GM21576 (cell line): ENCODE data around the gene TCTN3.
A peak's percentile ranks its signal among the peaks of the same experiment; 100 is the strongest.
"Not testable (repeated sequence)": the region's sequence is repeated elsewhere in the genome, so short reads cannot be mapped to it uniquely, and the experiment has no call there.

Source experiments
- ATAC-seq: cut with Tn5 transposase; IDR thresholded peaks from one replicate; pipeline ENCODE4 v1.9.1; 2021; ENCODE audit warnings: mild to moderate bottlenecking, moderate library complexity; ENCODE audit not compliant: unreplicated experiment

TCTN3 gene

DNA sequence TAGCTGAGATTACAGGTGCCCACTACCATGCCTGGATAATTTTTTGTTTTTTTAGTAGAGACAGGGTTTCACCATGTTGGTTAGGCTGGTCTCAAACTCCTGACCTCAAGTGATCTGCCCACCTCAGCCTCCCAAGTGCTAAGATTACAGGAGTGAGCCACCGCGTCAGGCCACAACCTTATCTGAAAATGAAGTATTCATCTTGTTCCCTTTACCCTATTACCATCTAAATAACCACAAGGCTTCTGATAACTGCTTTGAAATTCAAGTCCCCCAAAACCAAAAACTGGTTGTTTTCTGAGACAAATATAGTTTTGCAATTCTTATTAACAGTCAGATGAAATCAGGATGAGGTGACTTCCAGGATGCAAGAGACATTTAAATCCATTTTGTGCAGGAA lies 2.4 kb downstream of the TCTN3 start:
- ATAC-seq: no peak

DNA sequence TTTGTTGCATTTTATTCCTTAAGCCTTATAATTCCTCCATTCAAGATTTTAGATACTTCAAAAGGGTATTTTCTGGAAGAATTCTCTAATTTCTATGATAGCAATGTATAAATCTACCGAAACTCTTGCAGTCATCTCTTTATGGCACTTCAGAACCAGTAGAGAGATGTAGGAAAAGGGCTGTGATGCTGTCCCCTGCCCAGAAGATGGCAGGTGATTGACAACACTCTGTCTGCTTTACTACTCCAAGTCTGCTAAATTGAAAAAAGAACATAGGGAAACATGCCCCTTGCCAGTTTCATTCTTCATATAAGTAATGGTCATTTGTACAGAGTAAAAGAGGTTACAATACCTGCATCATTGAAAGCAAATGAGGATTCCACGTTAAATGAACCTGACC lies 5.1 kb downstream of the TCTN3 start:
- ATAC-seq: no peak

DNA sequence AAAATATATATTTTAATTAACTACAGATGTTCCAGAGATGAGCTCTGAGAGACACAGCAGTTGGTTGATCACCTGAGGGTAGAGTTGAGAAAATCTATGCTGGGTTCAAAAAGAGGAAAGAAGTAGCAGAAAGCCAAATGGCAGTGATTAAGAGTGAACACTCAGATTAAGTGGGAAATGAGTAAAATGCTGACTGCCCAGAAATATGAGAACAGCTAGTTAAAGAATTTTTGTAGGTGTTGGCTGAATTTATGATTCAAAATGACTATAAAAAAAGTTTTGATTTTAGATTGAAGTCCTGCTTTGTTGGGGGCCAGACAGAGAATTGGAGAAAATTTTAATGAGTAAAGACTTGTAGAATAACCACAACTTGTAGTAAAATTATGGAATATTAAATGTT lies 9.8 kb downstream of the TCTN3 start:
- no peak for ATAC-seq

DNA sequence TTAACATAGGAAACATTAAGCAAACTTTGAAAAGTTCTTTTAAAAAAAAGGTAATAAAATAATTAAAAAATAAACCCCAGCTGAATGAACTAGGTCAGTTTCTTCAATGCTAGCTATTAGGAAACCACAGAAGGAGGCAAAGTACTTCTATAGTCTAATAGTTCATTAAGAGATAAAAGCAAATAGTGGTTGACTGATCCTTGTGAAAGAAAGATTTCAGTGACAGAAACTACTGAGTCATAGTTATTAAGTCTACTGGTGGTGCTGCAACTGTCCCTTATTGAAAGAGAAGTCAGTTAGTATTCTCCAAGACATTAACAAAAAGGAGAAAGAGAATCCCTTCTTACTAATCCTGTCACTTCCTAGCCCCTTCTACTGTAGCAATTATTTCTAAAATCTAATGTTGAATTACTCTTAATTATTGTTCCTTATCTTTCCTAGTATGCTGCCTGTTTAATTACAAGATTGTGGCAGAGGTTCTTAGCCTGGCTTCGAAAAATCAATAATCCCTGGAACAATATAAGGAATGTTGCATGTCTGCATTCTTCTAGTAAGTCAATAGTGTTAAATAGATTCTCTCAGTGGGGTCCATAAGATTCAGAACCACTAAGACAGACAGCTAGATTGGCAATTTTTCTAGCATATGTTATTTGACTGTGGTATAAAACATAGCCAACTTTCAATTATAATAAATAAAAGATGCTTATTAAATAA lies 18.2 kb downstream of the TCTN3 start:
- ATAC-seq: no peak

DNA sequence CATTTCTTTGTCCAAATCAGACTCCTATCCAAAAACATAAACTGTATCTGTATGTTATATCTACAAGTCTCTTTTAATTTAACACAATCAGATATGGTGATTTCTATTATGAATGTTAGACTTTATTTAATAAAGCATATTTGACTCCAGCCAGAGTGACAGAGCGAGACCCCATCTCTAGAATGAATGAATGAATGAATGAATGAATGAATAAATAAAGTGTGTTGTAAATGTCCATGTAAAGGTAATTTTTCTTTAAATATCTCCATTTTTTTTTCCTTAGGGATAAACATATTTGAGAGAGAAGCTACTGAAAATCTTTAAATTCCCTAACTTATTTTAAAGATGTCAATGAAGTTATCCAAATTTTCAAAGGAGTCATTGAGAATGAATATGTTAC lies 19.1 kb downstream of the TCTN3 start:
- no peak for ATAC-seq

DNA sequence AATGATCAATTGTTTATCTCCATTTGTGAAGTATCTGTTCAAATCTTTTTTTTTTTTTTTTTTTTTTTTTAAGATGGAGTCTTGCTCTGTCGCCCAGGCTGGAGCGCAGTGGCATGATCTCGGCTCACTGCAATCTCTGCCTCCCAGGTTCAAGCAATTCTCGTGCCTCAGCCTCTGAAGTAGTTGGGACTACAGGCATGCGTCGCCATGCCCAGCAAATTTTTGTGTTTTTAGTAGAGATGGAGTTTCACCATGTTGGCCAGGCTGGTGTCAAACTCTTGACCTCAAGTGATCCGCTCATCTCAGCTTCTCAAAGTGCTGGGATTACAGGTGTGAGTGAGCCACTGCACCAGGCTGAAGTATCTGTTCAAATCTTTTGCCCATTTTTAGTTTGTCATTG lies 21.1 kb downstream of the TCTN3 start:
- ATAC-seq: not testable (repeated sequence)

DNA sequence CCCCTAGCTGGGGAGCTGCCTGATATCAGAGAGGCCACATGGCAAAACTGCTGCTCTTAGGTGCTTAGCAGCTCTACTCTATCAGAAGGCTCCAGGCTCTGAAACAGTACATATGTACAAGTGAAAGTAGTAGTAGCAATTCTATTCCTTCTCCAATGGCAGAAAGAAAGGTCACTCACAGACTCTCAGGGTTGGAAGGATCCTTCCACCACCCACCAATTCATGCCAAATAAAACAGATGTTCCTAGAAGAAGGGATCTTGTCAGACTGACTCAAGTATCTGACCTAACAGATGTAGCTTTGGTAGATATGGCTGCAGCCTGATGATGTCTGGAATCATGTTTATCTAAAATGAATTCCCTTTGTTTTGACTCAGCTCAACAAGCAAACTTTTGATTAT lies 29.2 kb downstream of the TCTN3 start:
- ATAC-seq: no peak

DNA sequence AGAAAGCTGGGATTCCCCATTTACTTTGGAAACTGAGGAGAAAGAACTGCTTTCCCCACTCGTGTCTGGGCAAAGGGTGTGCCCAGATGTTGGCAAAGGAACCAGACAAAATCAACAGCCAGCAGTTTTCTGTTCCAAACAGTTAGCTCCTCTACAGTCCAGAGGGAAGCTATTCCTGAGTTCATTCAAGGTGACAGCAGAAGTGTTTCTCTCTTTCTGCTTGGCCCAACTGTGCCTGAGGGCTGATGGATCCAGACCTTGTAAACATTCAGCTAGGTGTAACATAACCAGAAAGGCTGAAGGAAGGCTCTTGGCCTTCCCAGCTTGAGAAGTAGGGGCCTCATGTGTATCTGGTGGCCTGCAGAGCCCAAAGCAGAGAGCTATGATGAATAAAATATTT lies 30.2 kb downstream of the TCTN3 start:
- ATAC-seq: no peak

DNA sequence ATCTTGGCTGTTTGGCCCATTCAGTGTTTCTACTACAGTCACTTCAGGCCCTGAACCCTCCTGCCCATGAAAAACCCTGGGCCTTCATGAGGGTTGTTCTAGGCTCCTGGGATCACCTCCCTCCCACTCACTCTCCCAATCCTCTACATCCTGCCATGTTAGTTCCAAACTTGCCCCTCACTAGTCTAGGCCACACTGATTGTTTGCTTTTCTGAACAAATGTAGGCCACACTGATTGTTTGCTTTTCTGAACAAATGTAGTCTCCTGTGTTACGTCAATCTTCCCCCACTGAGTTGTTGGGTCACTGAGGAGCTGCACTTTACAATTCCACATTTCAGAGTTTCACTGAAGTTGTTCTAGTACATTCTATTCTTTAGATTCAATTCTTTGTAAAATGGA lies 31.9 kb downstream of the TCTN3 start:
- ATAC-seq: no peak

DNA sequence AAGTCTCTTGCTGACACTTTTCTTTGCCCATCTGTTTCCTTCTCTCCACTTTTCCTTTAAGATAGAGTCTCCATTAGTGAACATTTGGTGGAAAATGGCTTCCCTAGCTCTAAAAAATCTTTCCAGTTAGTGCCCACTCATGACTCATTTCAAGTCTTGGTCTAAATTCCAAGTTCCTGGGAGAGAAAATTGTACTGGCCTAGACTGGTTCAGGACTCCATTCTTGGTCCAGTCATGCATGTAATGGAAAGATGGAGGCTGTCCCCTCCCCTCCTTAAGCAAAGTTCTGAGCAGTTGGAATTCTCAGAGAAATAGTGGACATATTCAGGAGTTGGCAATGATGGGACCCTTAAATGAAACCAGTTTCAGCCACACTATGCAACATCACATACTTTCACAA lies 33.4 kb downstream of the TCTN3 start:
- ATAC-seq: no peak

DNA sequence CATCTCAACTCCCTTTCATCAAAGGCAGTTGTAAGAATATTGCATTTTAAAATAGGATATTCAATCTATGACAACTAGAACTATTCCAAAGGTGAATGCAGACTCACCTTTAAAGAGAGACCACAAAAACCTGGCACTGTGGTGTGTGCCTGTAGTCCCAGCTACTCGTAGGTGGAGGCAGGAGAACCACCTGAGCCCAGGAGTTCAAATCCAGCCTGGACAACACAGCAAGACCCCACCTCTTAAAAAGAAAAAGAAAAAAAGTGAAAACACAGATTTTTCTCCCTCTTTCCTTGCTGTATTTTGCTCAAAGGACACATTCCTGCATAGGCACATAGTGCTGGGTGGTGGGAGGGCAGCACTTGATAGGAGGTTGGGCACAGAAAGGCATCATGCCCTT lies 36.5 kb downstream of the TCTN3 start:
- ATAC-seq: no peak

DNA sequence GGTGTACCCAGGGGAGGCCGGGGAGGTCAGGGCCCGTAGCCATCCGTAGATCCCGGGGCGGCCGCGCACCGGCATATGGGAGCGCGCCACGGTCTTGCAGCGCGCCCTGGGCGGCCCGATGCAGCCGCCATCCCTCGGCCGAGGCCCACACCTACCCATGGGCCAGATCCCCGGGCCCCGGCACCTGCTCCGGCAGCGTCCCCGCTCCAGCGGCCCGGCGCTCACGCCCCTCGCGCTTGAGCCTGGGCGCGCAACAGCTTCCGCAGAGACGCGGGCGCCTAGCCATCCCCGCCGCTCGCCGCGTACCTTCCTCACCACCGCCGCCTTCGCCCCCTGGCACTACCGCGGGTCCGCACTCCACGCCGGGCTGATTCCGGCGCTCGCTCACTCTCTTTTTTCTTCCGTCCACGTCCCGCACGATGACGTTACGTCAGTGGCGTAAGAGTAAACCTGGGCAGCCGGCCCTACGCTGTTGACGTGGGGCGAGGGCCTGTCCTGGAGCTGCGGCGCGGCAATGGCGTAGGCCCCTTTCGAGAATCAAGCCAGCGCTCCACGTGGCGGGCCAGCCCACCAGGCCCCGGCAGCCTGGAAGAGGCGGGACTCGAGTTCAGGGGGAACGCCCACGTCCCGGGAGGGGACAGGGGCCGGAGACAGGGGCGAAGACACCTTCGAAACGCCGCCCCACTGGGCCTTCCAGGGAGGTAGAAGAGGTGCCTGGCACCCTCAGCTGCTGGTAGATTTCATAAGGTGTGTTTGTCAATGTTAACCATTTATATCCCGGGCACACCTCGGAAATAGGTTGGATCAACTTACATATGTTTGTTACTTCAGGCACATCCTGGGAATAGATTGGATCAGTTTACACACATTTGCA lies 37.2 kb downstream of the TCTN3 start, which contains the start of gene ALDH18A1:
Gene ALDH18A1 (minus strand): TSS at position 421 of the 874 bp plus-strand sequence. CDS start 3,334 bp downstream, outside the sequence.
- ATAC-seq: peak; percentile 83

DNA sequence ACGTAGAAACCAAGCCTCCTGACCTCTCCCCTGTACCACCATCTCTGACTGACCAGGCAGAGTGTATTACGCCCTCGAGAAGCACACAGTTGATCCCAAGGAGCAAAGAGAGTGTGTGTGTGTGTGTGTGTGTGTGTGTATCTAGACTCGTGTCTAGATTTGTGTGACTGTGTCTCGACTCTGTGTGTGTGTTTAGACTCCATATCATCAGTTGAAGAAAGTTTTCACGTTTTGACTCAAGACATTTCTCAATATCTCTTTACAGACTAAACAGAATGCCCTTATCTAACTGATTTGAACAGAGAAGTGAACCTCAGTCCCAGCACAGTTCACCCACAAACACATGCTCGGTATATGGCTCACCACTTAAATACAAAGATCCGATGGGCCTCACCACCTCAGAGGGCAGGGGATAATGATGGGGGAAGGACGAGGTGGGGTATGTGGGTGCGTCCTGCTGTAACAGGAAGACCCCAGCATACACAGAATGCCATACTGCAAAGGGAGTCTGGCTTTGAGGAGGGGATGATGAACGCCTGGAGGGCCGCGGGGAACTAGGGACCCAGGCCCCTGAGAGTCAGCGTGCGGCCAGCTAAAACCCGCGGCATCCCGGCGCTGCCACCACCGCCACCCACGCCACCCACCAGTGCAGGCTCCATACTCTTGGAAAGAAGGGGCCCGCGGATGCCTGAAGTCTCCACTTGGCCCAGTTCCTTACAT lies 38.0 kb downstream of the TCTN3 start:
- peak; percentile 18 for ATAC-seq

DNA sequence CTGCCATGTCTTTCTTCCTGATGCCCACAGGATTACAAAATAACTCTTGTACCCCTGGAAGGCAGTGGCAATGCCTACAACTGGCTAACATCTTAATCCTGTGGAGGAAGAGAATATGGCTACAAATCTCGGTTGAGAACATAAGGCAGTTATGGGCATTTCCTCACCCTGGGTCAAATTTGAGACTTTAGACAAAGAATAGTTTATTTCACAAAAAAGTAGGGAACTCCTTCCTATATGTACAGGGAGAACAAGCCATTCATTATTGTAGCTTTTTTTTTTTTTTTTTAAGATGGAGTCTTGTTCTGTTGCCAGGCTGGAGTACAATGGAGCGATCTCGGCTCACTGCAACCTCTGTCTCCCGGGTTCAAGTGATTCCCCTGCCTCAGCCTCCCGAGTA lies 39.8 kb downstream of the TCTN3 start:
- ATAC-seq: no peak

DNA sequence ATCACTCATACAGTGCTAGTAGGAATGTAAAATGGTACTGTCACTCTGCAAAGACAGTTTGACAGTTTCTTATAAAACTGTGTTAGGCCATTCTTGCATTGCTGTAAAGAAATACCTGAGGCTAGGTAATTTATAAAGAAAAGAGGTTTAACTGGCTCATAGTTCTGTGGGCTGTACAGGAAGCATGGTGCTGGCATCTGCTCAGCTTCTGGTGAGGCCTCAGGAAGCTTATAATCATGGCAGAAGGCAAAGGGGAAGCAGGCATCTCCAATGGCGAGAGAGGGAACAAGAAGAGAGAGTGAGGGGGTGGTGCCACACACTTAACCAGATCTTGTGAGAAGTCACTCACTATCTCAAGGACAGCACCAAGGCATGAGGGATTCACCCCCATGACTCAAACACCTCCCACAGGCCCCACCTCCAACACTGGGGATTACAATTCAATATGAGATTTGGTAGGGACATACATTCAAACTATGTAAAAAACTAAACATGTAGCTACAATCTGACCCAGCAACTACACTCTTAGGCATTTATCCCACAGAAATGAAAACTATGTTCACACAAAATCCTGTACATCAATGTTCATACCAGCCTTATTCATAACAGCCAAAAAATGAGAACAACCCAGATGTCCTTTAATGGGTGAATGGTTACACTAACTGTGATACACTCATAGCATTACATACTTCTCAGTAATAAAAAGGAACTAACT lies 42.2 kb downstream of the TCTN3 start:
- ATAC-seq: no peak

DNA sequence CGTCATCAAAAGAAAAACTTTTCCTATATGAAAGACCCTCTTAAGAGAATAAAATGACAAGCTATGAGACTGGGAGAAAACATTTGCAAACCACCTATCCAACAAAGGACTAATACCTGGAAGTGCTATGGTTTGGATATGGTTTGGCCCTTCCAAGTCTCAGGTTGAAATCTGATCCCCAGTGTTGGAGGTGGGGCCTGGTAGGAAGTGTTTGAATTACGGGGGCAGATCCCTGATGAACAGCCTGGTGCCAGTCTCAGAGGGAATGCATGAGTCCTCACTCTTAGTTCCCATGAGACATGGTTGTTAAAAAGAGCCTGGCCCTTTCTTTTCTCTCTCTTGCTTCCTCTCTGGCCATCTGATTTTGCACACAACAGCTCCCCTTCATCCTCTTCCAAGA lies 43.5 kb downstream of the TCTN3 start:
- no peak for ATAC-seq

DNA sequence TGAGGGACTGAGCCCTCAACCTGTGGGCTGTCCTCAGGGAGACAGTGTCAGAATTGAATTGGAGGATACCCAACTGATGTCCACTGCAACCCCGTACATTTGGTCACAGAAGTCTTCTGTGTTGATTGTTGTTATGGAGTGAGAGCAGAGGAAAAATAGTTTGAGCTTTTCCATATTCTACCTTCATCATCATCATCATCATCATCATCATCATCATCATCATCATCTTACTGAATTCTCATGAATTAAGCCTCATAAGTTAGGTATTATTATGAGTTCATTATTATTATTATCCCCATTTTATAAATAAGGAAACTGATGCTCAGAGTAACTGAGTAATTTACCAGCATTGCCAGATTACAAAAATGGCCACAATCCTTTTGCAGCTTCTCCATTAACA lies 45.6 kb downstream of the TCTN3 start:
- no peak for ATAC-seq

DNA sequence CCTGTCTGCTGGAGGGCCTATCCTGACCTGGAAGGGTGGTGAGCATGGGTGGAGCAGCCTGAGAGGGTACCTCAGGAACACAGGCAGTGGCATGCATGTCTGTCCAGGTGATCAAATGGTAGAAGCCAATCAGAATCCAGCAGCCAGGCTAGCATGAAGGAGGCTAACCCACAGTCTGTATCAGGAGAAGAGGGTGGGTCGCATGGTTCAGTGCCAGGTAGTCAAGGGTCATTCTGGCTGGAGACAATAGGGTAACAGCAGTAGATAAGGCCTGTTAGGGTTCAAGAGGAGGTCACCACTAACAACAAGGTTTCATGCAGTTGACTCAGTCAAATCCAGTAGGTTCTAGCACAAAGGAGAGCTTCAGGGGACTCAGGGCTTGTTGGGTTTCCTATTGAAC lies 47.6 kb downstream of the TCTN3 start:
- ATAC-seq: no peak

DNA sequence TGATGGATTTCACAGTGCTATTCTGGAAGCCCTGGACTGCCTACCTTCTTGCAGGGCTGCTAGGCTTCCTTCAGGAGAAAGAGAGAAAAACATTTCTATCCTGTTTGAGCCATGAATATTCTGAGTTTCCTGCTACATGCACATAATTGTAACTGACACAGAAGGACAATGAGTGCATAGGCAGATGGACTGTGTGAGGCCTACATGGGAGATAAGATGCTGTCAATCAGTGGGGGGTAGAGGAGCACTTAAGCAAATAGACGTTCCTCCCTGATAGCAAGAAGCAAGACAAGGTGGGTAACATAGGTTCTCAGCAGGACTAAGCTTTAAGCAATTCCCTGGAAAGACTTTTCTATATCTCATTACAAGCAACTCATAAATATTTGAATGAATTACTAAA lies 48.8 kb downstream of the TCTN3 start:
- ATAC-seq: no peak

DNA sequence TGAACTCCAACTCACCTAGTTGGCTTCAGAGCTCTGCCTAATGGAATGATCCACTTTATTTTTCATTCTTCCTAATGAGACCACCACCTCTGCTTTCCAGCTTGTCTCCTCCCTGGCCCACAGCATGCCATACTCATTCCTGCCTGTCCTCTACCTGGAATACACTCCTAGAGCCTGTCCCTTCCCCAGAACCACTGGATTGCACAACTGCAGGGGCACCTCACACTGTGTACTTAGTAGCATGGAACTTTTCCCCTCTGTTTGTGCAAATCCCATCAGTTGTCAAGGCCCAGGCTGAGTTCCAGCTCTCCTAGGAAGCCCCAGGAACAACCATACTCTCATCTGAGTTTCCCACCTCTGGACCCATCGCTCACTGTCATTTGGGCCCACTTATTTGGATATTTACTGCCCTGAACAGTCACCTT lies 52.8 kb downstream of the TCTN3 start:
- ATAC-seq: no peak

DNA sequence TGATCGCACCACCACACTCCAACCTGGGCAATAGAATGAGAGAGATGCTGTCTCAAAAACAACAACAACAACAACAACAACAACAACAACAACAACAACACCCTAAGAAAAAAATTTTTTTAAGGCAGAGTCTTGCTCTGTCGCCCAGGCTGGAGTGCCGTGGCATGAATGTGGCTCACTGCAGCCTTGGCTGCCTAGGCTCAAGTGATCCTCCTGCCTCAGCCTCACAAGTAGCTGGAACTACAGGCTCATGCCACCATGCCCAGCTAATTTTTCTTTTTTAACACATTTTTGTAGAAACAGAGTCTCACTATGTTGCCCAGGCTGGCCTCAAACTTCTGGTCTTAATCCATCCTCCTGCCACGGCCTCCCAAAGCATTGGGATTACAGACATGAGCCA lies 55.8 kb downstream of the TCTN3 start:
- ATAC-seq: no peak
